ENCODE results near the gene C16orf89. TPM values are rescaled to one million over a fixed set of nuclear protein-coding genes. Genes with fewer than 3 reads are reported as not detected.

The C16orf89 gene
- total RNA-seq, 4 donors from 2014 or later, result 0.38 to 4.8 (median 2.4) TPM

- DNase-seq, result no peak
- Histone ChIP-seq H3K4me1 (no peaks in the 10 kb centered on the region), H3K4me3 (no peak overlapping the region), H3K36me3 (no peaks in the 10 kb centered on the region), H3K9me3 (no peaks in the 10 kb centered on the region), H3K27ac (no peak overlapping the region), H3K27me3 (peaks cover 0 to 19% (median 0%) of the 10 kb centered on the region in 4 donors)
- 41 to 63% methylated on average over 7 of the region's 7 CpGs for WGBS, 2 donors
- TF ChIP-seq POLR2A (IDR thresholded peaks at IDR 0.05) (no peak), CTCF (IDR thresholded peaks at IDR 0.05) (no peak)
- intact Hi-C loops (cut with DNase I), result no loop called here
Measured at GRCh38 chr16:5040451-5040850, 25.3 kb downstream of the C16orf89 start.

GRCh38 chr16:5036228-5037156 is 29.3 kb downstream of the C16orf89 start:
- intact Hi-C loops (cut with DNase I), result no loop called here
- Histone ChIP-seq H3K9me3 (no peaks in the 10 kb centered on the region), H3K4me3 (no peak overlapping the region), H3K27ac (no peak overlapping the region), H3K4me1 (peaks cover 0 to 32% (median 14%) of the 10 kb centered on the region in 3 donors), H3K36me3 (peaks cover 0 to under 1% (median 0%) of the 10 kb centered on the region in 3 donors), H3K27me3 (peaks cover 0 to 11% (median 0%) of the 10 kb centered on the region in 4 donors)
- WGBS, 2 donors, result 32 to 35% methylated on average over 10 to 12 of the region's 12 CpGs
- TF ChIP-seq CTCF (IDR thresholded peaks at IDR 0.05) (no peak), POLR2A (IDR thresholded peaks at IDR 0.05) (no peak)
- DNase-seq, result no peak

GRCh38 chr16:5035909-5036227 is 29.9 kb downstream of the C16orf89 start:
- Histone ChIP-seq H3K9me3 (no peaks in the 10 kb centered on the region), H3K27me3 (peaks cover 0 to 5% (median 0%) of the 10 kb centered on the region in 4 donors), H3K4me3 (no peak overlapping the region), H3K36me3 (peaks cover 0 to 5% (median 0%) of the 10 kb centered on the region in 3 donors), H3K4me1 (peaks cover 0 to 32% (median 14%) of the 10 kb centered on the region in 3 donors), H3K27ac (no peak overlapping the region)
- intact Hi-C loops (cut with DNase I), result no loop called here
- WGBS, 2 donors, result 44 to 64% methylated on average over 1 of the region's 1 CpG
- DNase-seq, result no peak
- TF ChIP-seq POLR2A (IDR thresholded peaks at IDR 0.05) (no peak), CTCF (IDR thresholded peaks at IDR 0.05) (no peak)

- WGBS, 2 donors, result 10 to 15% methylated on average over 2 of the region's 2 CpGs
- no peak for DNase-seq
- TF ChIP-seq CTCF (IDR thresholded peaks at IDR 0.05) (no peak), POLR2A (IDR thresholded peaks at IDR 0.05) (no peak)
- Histone ChIP-seq H3K27me3 (no peaks in the 10 kb centered on the region), H3K36me3 (peaks cover 0 to 20% (median 0%) of the 10 kb centered on the region in 3 donors), H3K27ac (peak overlapping the region; percentile 67 to 84 (median 81)), H3K4me1 (peaks cover 0 to 32% (median 14%) of the 10 kb centered on the region in 3 donors), H3K9me3 (no peaks in the 10 kb centered on the region), H3K4me3 (peak overlapping the region; percentile 86 to 95 (median 90))
- intact Hi-C loops (cut with DNase I), result no loop called here
Measured at GRCh38 chr16:5034167-5034523, 31.6 kb downstream of the C16orf89 start.
